ENCODE results near the gene LRGUK.
A peak's percentile ranks its signal among the peaks of the same experiment; 100 is the strongest.
"Not testable (repeated sequence)": the region's sequence is repeated elsewhere in the genome, so short reads cannot be mapped to it uniquely, and the experiment has no call there.

LRGUK gene, protein sequence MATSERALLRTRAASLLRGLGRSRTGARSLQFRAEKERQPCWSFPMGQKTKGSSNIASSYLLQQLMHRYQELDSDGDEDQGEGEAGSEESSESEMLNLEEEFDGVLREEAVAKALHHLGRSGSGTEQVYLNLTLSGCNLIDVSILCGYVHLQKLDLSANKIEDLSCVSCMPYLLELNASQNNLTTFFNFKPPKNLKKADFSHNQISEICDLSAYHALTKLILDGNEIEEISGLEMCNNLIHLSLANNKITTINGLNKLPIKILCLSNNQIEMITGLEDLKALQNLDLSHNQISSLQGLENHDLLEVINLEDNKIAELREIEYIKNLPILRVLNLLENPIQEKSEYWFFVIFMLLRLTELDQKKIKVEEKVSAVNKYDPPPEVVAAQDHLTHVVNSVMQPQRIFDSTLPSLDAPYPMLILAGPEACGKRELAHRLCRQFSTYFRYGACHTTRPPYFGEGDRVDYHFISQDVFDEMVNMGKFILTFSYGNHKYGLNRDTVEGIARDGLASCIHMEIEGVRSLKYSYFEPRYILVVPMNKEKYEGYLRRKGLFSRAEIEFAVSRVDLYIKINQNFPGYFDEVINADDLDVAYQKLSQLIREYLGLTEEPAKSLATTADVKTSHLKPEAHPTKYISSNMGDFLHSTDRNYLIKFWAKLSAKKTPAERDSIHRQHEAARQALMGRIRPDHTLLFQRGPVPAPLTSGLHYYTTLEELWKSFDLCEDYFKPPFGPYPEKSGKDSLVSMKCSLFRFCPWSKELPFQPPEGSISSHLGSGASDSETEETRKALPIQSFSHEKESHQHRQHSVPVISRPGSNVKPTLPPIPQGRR

DNA sequence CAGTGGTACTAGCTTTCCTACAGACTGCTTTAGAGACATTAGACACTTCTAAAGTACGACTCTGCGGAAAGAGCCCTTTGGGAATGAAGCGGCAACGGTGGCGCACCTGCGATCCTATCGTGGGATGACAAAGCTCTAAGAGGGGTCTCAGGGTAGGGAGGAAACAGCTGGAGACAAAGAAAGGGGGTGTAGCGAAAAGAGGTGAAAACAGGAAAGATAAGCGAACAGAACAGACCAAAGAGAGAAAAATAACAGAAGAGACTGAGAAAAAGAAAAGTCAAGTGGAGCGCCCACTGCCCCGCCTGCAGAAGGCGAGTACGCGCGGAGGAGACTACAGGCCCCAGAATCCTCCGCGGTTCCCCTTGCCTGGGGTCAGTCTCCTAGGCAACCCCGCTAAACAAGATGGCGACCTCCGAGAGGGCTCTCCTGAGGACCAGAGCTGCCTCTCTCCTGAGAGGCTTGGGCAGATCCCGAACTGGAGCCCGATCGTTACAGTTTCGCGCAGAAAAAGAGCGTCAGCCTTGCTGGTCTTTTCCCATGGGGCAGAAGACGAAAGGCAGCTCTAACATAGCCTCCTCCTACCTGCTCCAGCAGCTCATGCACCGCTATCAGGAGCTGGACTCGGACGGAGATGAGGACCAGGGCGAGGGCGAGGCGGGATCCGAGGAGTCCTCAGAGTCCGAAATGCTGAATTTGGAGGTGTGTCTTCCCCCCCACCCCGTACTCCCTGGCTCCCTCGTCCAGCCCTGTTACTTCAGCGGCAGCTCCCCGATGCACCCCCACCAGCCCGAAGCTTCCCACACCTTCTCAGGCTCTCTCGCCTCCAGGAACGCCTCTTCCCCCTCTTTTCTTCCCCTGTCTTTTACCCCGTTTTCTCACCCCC, at the start of gene LRGUK:
Gene LRGUK, plus strand, starts transcription at position 375 of the 883 bp plus-strand sequence. Its CDS starts 28 bp downstream, at position 403.
- DNase-seq, result peak; percentile 80 to 98 (median 88)
- intact Hi-C loops (cut with DNase I), result loop anchor here (5.0 kb wide), 1 partner anchor 190 kb away; the partner anchor contains the start of gene SLC35B4

DNA sequence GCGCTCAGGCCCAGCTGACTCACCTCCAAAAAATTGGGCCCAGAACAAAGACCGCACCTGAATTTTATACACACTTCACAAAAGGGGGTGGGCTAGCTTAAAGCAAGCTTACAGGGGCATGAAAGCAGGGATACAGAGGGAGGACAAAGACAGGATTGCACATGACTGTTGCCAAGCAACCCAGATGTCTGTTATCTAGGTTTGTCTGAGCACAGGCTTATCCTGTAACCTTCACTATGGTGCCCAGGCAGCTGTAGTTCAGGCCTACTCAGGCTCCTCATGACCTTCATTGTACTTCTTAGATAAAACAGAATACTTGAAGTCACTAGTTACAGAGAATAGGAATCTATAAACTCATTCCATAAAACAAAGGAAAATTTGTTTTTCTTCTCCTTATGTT, 49.6 kb upstream of the LRGUK start:
- DNase-seq; intact Hi-C loops (cut with DNase I): not testable (repeated sequence)

DNA sequence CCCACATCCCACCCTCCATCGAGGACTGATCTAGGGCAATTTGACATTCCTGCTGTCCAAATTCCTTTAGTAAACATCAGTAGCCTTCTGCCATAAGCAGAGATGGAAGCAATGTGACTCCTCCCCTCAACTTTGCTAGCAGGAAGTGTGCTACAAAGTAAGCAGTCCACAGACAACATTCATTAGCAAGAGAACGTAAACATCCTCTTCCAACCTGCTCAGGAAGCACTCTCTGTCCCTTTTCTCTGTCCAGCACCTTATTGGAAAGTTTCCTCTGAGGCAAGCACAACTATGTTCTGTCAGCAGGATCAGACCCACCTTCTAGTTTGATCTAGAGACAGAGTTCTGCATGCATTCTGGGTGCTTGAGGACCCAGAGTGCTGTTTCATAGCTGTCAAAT, 48.1 kb upstream of the LRGUK start:
- intact Hi-C loops (cut with DNase I), result no loop called here
- DNase-seq, result no peak

DNA sequence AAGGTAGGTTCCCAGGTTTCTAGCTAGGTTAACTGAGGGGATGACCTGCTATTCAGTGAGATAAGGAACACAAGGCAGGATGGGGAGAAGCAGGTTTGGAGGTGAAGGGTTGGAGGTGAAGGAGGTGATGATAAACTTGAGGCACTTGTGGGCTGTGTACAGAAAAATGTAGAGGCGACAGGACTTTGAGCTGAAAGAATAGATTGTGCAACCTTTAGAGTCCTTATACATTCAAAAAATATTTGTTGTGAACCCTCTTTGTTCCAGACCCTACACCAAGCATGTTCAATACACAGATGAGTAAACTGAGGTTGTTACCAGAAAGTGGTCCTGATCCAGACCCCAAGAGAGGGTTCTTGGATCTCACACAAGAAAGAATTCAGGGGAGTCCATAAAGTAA, 45.4 kb upstream of the LRGUK start:
- DNase-seq, result no peak
- intact Hi-C loops (cut with DNase I), result no loop called here

DNA sequence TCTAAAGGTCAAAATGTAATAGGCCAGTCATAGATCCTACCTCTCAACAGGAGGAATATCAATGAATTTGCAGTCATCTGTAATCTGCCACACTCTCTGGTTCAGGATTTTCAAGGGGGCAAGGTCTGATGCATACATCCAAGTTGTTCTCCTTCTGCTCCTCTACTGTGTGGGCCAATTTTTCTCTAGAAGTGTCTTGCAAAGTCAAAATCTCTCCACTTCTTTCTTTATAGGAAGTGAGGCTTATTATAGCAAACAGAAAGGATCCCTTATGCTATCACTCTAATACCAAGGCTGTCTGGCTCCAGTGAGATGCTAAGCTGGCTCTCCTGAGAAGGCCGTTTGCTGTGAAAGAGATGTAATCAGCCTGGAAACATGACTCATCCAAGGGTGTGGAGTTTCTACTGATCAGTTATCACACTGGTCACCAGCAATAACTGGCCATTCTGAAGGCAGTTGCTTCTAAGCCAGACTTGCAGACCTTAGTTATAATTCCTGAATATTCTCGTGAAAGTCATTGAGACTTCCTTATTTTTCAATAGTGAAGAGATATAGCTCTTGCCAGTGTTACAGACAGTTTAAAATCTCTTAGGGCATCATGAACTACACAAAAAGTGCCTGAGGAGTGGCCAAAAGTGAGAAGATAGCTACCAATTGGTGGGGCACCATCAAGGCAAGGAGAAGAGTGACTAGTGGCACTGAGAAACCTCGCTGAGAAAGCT, 43.2 kb upstream of the LRGUK start:
- intact Hi-C loops (cut with DNase I), result no loop called here
- no peak for DNase-seq

DNA sequence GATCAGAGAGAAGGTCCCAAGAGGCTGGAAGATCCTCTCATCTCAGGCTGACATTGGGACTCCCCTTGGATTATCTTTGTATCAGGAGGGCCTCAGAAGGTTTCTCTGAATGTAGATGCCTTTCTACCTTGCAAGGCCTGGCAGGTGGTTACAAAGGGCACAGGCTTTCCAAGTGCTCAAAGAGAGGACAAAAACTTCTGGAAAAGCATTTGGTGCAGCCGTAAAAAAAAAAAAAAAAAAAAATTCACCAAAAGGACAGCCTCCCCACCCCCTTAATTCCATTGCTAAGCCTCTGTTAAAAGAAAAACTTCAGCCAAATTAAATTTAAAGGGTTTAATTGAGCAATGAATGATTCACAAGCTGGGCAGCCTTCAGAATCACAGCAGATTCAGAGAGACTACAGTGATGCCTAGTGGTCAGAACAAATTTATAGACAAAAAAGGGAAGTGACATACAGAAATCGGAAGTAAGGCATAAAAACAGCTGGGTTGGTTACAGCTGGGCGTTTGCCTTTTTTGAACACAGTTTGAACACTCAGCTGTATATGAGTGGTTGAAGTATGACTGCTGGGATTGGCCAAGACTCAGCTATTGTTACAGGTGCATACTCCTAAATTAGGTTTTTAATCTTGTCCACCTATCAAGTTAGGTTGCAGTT, 42.5 kb upstream of the LRGUK start:
- no peak for DNase-seq
- intact Hi-C loops (cut with DNase I), result no loop called here

DNA sequence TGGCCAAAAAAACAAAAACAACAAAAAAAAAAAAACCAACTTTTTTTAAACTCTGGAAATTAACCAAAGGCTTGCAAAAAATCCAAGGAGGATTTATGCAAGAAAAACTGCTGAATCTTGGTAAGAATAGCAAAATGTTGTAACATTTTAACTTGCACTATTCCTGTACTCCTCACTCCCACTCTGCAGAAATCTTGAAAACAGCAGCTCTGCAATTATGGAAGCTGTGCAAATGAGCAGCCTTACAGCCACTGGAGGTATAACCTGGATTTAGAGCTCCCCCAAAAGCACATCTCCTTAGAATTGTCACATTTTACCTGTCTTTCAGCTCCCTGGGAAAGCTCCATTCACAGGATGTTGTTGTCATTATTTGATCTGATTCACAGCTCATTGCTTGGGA, 41.8 kb upstream of the LRGUK start:
- DNase-seq, result no peak
- intact Hi-C loops (cut with DNase I), result no loop called here

DNA sequence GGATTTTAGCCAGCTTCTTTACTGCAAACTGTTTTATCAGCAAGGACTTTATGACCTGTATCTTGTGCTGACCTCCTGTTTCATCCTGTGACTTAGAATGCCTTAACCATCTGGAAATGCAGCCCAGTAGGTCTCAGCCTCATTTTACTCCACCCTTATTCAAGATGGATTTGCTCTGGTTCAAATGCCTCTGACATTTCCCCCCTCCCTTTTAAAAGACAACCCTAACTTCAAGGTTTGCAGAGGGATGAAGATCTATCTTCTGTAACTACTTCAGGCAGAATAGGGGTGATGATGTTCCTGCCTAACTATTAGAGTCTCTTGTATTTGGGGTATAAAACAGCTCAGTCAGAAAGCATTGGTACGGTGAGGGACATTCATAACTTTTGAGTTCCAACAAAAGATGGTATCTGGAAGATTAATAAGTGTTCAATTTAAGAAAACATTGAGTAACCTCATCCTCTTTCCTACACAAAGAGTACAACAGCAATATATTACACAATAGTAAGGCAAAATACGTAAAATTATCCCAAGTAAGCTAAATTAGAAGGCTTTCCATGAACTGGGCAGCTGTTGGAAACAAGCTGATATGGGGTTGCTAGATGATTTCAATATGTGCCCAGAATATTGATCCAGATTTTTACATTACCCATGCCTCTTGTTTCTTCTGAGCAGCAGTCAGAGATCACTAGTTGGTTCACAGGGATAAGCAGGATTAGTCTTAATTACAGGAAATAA, 40.0 kb upstream of the LRGUK start:
- DNase-seq, result no peak
- intact Hi-C loops (cut with DNase I), result no loop called here

DNA sequence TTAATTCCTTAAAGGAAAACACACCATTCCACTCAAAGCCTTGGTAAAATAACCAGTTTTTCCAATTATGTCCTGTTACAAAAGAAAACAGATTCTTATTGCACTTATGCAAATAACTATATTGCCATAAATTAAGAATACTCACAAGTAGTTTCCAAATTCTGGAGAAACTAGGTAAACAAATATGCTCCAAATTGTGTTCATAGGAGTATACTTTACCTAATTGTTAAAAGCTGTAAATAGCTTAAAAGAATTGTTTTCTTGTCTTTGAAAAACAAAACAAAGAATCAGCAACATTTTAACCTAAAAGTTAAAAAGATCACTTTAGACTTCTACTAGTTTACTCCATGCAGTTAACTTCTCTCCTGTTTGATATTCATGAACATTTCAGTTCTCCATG, 38.9 kb upstream of the LRGUK start:
- no peak for DNase-seq
- intact Hi-C loops (cut with DNase I), result no loop called here

DNA sequence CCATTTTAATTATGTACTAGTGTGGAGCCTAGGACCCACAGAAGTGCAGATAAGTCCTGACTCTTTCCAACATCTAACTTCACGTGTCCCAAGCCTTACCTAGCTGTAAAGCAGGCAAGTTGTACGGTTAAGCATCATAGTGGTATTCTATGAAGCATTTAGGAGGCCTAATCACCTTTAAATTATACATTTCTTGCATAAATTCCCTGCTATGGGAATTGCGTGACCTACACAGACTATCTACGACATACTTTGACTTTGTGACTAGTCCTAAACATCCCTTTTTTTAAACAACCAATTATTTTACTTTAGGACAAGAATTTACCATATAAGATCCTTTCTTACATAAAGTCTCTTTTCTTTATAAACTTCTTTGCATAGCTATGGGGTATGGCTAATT, 37.7 kb upstream of the LRGUK start:
- intact Hi-C loops (cut with DNase I), result no loop called here
- no peak for DNase-seq

DNA sequence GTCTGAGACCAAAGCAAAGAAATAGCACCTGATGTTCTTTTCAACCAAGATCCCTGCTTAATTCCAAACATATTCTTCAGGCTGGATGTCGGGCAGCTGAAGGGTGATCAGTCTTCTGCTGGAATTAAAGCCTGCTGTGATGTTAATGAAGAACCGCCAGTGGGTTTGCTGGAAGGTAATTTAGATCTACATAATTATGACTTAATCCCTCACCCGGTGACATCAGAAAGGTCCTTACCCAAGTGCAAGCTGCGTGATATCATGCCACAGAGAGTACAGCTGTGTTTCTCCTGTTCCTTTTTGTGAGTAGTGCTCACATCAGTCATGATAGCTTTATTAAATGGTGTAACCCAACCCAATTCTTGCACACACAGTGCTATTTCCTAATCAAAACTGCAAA, 29.1 kb upstream of the LRGUK start:
- DNase-seq, result no peak
- intact Hi-C loops (cut with DNase I), result no loop called here

DNA sequence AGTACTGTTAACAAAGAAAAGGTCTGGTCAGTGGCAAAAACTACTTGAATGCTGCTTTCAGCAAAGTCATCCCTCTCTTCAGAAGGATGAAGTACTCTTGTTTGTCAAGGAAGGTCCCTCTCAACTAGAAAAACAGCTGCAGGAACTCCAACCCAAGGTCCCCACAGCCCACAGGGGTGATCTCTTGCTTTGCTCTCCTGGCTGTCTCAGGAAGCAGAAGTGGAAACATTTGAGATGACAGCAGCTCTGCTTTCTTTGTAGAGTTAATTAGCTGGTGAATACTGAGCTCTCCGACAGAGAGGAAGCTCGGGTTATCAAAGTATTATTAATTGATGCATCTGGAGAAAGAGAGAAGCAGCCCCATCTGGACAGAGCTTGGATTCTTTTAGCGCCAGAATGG, 25.4 kb upstream of the LRGUK start:
- DNase-seq, result no peak
- intact Hi-C loops (cut with DNase I), result no loop called here

DNA sequence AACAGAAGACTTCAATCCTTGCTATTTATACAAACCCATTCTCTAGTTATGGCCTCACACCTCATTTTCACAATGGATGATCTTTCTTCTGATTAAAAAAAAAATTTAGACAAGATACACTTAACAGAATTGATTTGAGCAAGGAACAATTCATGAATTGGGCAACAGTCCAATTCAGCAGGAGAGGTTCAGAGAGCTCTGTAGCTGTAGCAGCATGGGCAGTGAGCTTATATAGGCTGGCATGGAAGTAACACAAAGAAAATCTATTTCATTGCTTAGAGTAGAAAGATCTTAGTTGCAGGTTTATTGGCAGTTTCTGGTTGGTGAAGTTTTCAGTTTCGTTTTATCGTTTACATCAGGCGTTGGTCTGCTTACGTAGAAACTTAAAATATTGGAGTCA, 23.0 kb upstream of the LRGUK start:
- intact Hi-C loops (cut with DNase I), result no loop called here

DNA sequence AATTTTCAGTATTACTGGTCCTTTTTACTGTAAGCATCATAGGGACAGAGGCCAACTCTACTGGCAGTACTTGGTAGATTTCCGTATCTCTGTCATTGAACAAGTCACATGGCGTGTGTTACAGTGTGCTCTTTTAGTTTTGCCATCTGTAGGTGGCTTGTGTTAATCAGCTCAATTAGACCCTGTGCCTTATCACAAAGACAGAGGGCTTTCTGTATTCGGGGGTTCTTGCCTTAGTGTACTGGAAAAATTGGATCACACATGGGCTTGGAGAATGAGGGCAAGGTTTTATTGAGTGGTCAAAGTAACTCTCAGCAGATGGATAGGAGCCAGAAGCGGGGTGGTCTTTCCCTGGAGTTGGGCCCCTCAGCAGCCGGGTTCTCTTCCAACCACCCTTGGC, 21.3 kb upstream of the LRGUK start:
- intact Hi-C loops (cut with DNase I), result no loop called here
- DNase-seq, result no peak

More for the DNA sequence above, 23.0 kb upstream of the LRGUK start:
- no peak for DNase-seq

DNA sequence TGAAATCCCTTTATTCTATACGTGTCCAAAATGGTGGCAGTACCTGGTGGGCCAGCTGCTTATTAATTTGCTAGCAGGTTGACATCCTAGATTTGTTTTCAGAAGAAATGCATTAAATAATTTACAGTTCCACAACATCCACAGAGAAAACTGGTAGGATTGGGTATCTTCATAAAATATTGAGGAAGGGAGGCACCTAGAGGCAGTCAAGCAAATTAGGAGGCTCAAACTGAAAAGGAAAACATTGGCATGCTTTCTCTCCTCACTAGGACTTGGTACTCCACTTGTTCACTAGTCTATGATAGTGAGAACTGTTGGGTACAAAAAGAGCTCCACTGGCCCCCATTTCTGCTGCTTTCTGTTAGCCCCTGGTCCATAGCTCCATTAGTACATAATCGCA, 18.3 kb upstream of the LRGUK start:
- intact Hi-C loops (cut with DNase I), result no loop called here
- no peak for DNase-seq

DNA sequence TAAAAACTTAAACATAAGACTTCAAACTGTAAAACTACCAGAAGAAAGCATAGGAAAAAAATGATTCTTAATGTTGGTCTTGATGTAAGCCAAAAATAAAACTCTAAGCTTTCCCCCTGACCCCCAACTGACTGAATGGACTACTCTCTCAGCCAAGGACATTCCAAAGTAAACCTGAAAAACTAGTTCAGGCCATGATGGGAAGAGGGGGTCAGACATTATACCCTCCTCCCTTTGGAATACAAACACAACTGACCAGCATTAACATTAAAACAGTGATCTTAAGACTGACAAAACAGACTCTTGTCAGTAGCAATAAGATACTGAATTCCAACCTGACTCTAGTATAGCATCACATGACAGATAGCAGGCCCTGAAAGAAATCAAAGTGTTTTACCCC, 13.5 kb upstream of the LRGUK start:
- intact Hi-C loops (cut with DNase I), result no loop called here
- DNase-seq, result no peak

DNA sequence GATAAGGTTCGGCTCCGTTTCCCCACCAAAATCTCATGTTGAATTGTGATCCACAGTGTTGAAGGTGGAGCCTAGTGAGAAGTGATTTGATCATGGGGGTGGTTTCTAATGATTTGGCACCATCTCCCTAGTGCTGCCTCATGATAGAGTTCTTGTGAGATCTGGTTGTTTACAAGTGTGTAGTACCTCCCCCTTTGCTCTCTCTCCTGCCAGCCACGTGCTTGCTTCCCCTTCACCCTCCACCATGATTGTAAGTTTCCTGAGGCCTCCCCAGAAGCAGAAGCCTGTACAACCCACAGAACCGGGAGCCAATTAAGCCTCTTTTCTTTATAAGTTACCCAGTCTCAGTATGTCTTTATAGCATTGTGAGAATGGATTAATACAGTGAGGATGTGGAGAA, 12.1 kb upstream of the LRGUK start:
- intact Hi-C loops (cut with DNase I), result no loop called here
- DNase-seq, result no peak

DNA sequence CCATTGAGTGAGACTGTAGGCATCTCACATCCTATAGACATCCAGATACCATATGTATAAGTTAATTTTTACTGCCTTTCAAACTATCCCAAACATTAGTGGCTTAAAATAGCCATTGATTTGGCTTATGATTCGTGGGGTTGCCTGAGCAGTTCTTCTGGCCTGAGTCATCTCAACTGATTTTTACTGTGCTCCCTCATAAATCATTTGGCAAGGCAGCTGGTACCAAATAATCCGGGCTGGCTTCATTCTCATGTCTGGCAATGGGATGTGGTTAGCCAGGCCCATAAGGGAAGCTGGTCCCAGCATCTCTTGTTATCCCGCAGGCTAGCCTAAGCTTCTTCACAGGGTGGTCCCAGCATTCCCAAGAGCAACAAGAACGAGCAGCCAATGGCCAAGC, 6.7 kb upstream of the LRGUK start:
- intact Hi-C loops (cut with DNase I), result no loop called here
- no peak for DNase-seq

DNA sequence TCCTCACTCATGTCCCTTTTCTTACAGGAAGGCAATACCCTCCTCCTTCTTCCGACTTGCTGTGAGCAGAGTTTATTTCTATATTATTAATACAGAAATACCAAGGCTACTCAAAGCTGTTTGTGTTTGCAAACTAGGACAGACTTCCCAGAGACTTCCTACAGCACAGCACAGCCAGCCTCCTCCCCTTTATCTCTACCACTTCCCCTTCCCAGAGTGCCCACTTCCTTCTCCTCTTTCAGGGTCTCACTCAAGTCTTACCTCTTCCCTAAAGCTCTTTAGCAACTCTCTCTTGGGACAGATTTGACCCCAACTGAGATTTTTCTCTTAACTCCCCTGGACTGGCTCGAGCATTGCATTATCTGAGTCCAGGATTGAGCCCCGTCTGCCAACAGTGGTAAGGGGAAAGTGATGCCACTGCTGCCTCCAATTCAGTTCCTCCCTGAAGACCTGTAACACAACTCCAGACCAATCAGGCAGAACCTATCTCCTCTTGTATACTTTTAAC, 5.5 kb upstream of the LRGUK start:
- intact Hi-C loops (cut with DNase I), result no loop called here
- no peak for DNase-seq

Measured in posterior cingulate gyrus (tissue), 11 donors.